Cardiac muscle cell (in vitro differentiated cells and primary cell): ENCODE results near the gene SAFB. TPM values are rescaled to one million over a fixed set of nuclear protein-coding genes. Genes with fewer than 3 reads are reported as not detected.

Source experiments
- DNase-seq, 2 donors: peaks; one replicate each; pipeline versions ENCODE4 v3.0.0 to v3.0.0-alpha.2; 2010 to 2017; ENCODE audit warnings: low read depth in 1 of 2, low spot score in 1 of 2
- H3K27ac ChIP-seq: fragments of 200-600 bp; sonication (generic); 2 replicates; pipeline ENCODE4 v1.5.1; 2016
- H3K27me3 ChIP-seq: fragments of 200-600 bp; sonication (generic); 2 replicates; pipeline ENCODE4 v1.6.0; 2016; ENCODE audit warnings: control low read depth
- H3K36me3 ChIP-seq: fragments of 200-600 bp; sonication (generic); 2 replicates; pipeline ENCODE4 v1.5.1; 2016; ENCODE audit warnings: control low read depth
- H3K4me1 ChIP-seq: fragments of 200-600 bp; sonication (generic); 2 replicates; pipeline ENCODE4 v1.8.1; 2017; ENCODE audit warnings: low read depth, mild to moderate bottlenecking, mixed run types
- H3K4me3 ChIP-seq: fragments of 200-600 bp; sonication (generic); 2 replicates; pipeline ENCODE4 v1.5.1; 2016; ENCODE audit warnings: mild to moderate bottlenecking
- H3K9me3 ChIP-seq: fragments of 200-600 bp; sonication (generic); 2 replicates; pipeline ENCODE4 v1.5.1; 2017; ENCODE audit warnings: low read depth, mild to moderate bottlenecking, control low read depth
- polyA plus RNA-seq: library from polyadenylated mRNA; unstranded; fragments of >200 nt; fragmentation: Nextera tagmentation; extraction: Ambion mirVana; gene quantifications from 2 replicates; pipeline ENCODE4 v1.2.1, GENCODE V29; 2016
- total RNA-seq: library from RNA; depleted of rRNA; stranded (reverse); fragments of >200 nt; gene quantifications from 2 replicates; pipeline ENCODE4 v1.2.3, GENCODE V29; 2016
- TF ChIP-seq, protein P1 (sequence below): IDR thresholded peaks from 2 replicates; pipeline ENCODE4 v1.5.1; 2012; ENCODE audit warnings: low read depth, mild to moderate bottlenecking, low read length

The SAFB gene
- total and polyA plus RNA-seq, 2 experiments from 2014 or later, result 108 to 127 TPM

DNA sequence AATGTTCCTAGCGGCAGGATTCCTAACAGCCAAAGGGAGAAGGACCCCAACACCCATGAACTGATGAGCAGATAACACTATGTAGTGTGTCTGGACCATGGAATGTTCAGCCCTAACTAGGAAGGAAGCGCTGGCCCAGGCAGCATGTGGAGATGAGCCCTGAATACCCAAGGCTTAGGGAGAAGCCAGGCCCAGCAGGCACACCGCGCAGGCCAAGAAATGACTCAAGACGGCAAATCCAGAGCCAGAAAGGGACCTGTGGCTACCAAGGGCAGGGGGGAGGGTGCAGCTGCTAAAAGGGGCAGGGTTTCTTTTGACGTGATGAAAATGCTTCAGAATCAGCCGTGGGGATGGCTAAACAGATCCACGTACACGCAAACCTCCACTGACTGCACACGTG, 34.4 kb upstream of the SAFB start:
- Histone ChIP-seq H3K27me3 (no peaks in the 10 kb centered on the region), H3K4me1 (peaks cover 17% of the 10 kb centered on the region), H3K9me3 (no peaks in the 10 kb centered on the region), H3K4me3 (no peak overlapping the region), H3K36me3 (peaks cover 49% of the 10 kb centered on the region), H3K27ac (no peak overlapping the region)
- DNase-seq, result no peak
- TF ChIP-seq, protein P1, sequence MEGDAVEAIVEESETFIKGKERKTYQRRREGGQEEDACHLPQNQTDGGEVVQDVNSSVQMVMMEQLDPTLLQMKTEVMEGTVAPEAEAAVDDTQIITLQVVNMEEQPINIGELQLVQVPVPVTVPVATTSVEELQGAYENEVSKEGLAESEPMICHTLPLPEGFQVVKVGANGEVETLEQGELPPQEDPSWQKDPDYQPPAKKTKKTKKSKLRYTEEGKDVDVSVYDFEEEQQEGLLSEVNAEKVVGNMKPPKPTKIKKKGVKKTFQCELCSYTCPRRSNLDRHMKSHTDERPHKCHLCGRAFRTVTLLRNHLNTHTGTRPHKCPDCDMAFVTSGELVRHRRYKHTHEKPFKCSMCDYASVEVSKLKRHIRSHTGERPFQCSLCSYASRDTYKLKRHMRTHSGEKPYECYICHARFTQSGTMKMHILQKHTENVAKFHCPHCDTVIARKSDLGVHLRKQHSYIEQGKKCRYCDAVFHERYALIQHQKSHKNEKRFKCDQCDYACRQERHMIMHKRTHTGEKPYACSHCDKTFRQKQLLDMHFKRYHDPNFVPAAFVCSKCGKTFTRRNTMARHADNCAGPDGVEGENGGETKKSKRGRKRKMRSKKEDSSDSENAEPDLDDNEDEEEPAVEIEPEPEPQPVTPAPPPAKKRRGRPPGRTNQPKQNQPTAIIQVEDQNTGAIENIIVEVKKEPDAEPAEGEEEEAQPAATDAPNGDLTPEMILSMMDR, result no peak

GRCh38 chr19:5588906-5589676, 33.8 kb upstream of the SAFB start:
- peaks cover 17% of the 10 kb centered on the region for H3K4me1 ChIP-seq
- no peak for DNase-seq
- no peaks in the 10 kb centered on the region for H3K9me3 ChIP-seq
- H3K36me3 ChIP-seq, result peaks cover 56% of the 10 kb centered on the region
- no peak overlapping the region for H3K4me3 ChIP-seq
- H3K27ac ChIP-seq, result no peak overlapping the region
- TF ChIP-seq, protein P1, result no peak
- H3K27me3 ChIP-seq, result no peaks in the 10 kb centered on the region

DNA sequence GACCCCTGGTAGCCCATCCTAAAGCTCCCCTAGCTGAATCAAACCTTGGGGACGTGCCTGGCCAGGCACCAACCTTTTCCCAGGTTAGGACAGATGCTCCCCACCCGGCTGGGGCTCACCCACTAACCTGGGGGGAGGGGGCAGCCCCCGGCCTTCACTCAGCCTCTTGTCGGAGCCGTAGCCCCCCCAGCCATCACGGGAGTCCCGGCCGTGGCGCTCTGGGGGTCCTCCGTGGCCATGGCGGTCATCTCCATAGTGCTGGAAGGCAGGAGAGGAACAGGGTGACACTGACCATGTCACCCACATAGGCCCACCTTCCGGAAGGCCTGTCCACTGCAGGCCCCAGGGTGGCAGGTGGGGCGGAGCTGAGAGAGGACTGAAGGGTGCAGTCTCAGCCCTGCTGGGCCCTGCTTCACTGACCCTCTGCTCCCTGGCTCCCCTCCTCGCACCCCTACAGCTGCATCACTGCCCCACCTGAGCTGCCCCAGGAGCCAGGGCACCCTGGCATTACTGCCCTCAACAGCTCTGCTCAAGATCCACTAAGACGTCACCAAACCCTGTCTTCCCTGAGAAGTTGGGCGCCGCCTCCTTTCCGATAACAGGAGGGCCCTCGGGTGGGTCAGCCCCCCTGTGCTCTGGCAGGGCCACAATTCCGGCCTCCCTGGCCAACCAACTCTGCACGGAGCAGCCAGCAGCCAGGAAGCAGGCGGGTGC, 32.6 kb upstream of the SAFB start:
- Histone ChIP-seq H3K27me3 (no peaks in the 10 kb centered on the region), H3K4me3 (no peak overlapping the region), H3K36me3 (peaks cover 62% of the 10 kb centered on the region), H3K27ac (no peak overlapping the region), H3K4me1 (peaks cover 14% of the 10 kb centered on the region), H3K9me3 (no peaks in the 10 kb centered on the region)
- no peak for DNase-seq
- TF ChIP-seq, protein P1, result no peak

DNA sequence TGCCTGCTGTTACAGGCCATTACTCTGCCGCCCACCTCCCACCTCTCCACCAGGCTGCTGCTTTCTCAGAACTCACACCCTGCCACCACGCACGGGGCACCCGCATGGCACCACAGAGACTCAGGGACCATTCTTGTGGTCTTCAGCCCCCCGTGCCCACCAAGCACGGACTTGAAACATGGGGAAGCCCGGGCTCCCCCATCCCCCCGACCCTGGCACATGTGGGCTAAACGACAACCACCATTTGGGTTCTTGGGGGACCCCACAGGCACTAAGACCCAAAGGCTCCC, 32.1 kb upstream of the SAFB start:
- Histone ChIP-seq H3K4me1 (peaks cover 10% of the 10 kb centered on the region), H3K4me3 (no peak overlapping the region), H3K9me3 (no peaks in the 10 kb centered on the region), H3K36me3 (peaks cover 67% of the 10 kb centered on the region), H3K27me3 (no peaks in the 10 kb centered on the region), H3K27ac (no peak overlapping the region)
- no peak for DNase-seq
- TF ChIP-seq, protein P1, result no peak

DNA sequence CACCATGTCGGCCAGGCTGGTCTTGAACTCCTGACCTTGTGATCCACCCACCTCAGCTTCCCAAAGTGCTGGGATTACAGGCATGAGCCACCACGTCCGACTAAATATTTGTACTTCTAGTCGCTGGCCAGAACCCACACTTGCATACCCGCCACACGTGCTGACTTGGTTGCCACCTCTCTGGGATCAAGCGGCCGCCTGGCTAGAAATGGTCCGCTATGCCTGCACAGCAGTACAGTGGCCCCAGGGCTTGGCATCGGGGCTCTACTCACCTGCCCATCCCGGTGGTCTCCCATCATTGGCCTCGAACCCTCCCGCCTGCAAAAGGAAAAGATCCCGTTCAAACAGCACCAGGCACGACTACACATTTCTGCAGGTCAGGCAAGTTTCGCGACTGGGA, 31.4 kb upstream of the SAFB start:
- no peaks in the 10 kb centered on the region for H3K27me3 ChIP-seq
- H3K4me3 ChIP-seq, result no peak overlapping the region
- H3K36me3 ChIP-seq, result peaks cover 73% of the 10 kb centered on the region
- DNase-seq, result no peak
- TF ChIP-seq, protein P1, result no peak
- H3K27ac ChIP-seq, result no peak overlapping the region
- no peaks in the 10 kb centered on the region for H3K9me3 ChIP-seq
- H3K4me1 ChIP-seq, result peaks cover 4% of the 10 kb centered on the region
